Astrocyte of the spinal cord (primary cell): ENCODE results near the gene PCLO.

Experiments used
- DNase-seq: peaks from one replicate; pipeline ENCODE4 v3.0.0; 2011; ENCODE audit warnings: low read depth, low spot score
- H3K4me3 ChIP-seq: 2 replicates; pipeline ENCODE4 v1.5.1; 2011; ENCODE audit warnings: low read depth, mild to moderate bottlenecking, low read length, moderate library complexity
- in situ Hi-C: cut with HindIII; loops from 2 replicates; pipeline ENCODE4 v1.10.0; 2017; ENCODE audit warnings: low sequenced_read_pairs
- TF ChIP-seq, protein P1 (sequence below): IDR thresholded peaks from 2 replicates; pipeline ENCODE4 v1.5.1; 2012; ENCODE audit warnings: low read depth, mild to moderate bottlenecking, low read length, inconsistent platforms

Gene PCLO

DNA sequence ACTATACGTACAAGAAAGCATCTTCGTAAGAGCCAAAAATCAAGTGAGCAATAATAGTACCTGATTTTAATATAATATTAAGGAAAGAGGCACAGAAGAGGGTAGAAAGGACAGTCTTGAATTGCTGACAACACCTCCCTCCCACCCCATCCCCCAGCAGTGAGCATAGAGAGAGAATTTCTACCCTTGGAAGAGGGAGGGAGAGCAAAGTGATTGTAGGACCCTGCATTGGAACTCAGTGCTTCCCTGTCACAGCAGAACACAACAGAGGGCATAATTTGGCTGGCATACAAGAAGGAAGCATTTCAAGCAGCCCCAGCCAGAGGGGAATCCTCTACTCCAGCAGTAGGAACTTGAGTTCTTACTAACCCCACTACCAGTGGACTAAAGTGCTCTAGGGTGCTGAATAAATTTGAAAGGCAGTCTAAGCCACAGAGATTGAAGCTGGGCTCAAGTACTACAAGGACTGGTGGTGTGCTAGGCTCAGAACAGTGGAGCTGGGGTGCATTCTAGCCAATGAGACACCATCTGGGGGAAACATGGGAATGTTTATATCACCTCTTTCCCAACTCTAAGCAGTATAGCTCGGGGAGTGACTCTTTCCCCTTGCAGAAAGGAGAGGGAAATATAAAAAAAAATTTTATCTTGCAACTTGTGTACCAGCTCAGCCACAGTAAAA, 44.2 kb downstream of the PCLO start:
- TF ChIP-seq, protein P1, sequence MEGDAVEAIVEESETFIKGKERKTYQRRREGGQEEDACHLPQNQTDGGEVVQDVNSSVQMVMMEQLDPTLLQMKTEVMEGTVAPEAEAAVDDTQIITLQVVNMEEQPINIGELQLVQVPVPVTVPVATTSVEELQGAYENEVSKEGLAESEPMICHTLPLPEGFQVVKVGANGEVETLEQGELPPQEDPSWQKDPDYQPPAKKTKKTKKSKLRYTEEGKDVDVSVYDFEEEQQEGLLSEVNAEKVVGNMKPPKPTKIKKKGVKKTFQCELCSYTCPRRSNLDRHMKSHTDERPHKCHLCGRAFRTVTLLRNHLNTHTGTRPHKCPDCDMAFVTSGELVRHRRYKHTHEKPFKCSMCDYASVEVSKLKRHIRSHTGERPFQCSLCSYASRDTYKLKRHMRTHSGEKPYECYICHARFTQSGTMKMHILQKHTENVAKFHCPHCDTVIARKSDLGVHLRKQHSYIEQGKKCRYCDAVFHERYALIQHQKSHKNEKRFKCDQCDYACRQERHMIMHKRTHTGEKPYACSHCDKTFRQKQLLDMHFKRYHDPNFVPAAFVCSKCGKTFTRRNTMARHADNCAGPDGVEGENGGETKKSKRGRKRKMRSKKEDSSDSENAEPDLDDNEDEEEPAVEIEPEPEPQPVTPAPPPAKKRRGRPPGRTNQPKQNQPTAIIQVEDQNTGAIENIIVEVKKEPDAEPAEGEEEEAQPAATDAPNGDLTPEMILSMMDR, result no peak
- no peak for DNase-seq
- no peak overlapping the region for H3K4me3 ChIP-seq
- in situ Hi-C loops, result no loop called here

DNA sequence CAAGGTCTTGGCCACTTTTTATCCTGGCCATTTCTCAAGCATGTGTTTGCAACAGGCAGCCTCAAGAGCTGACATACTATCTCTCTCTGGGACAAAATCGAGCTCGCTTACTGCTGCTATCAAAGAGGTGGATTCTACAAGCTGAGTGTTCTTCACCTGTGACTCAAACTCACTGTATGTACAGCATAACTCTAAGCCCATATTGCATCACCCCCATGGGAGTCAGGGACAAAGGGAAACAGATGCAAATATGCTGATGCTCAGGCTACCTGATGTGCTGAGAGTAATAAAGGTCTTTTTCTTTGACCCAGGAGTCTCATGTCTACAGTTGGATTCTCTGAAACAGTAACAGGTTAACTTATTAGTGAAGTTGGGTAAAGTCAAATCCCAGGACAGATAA, 45.2 kb downstream of the PCLO start:
- TF ChIP-seq, protein P1, result no peak
- in situ Hi-C loops, result no loop called here
- DNase-seq, result no peak
- no peak overlapping the region for H3K4me3 ChIP-seq

DNA sequence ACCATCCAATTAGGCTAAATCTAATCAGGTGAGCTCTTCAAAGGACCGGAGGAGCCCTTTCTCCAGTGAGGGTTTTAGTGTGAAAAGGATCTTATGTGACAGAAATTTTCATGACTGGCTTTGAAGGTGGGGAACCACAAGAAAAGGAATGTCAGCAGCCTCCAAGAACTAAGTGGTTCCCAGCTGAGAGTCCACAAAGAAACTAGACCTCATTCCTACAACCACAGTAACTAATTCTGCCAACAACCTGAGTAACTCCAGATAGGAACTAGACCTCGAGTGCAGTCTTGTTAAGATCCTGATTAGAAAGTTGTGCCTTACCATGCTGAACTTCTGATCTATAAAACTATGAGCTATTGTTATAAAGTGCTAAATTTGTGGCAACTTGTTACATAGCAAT, 51.3 kb downstream of the PCLO start:
- peak; percentile 68 for DNase-seq
- no peak overlapping the region for H3K4me3 ChIP-seq
- TF ChIP-seq, protein P1, result no peak
- in situ Hi-C loops, result no loop called here

DNA sequence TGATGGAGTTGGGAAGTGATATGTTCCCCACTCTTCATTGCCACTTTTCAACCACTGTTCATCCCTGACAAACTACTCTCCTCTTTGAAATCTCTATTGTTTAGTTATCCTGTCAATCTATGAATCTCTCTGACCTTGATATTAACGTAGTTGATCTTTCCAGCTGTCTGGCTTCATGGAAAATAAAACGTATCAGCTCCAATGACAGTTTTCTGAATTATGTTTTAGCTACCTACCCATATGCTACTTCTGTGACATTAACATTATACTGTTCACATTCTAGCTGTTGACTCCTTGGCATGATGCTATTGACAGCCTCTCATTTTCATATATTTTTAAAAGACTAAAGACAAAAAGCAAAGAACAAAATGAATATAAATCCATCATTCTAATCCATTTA, 53.3 kb downstream of the PCLO start:
- TF ChIP-seq, protein P1, result no peak
- no peak for DNase-seq
- no peak overlapping the region for H3K4me3 ChIP-seq
- in situ Hi-C loops, result no loop called here

DNA sequence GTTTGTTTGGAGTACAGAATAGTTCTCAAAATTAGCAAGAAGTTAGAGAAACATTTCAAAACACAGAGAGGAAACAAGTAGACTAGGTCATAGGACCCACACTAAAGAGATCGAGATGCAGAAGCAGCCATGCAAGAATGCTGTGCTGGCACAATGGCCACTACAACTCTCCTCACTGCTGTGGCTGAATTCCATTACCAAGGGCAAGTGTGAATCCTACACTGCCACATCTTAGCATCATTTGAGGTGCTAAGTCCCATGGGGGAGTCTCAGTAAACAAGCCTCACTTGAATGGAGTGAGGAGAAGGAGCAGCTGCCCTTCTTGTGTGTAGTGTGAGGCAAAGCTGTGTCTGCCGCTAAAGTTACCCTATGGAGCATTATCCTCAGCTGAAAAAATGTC, 56.7 kb downstream of the PCLO start:
- no peak overlapping the region for H3K4me3 ChIP-seq
- in situ Hi-C loops, result no loop called here

DNA sequence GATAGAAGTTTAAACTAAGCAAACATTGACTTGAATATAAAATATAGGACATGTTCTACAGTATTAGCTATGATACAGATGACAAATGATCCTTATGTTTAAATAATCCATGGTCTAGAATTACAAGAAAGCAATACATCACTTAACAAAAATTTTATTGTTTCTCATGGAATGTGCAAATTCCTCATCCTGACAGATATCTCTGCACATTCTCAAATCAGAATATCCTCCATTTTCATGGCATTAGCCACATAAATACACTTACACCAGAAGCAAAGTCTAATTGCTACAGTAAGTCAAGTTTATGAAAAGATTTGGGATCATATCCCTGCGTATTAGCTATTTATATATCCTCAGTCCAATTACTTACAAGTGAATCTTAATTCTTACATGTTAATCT, 57.6 kb downstream of the PCLO start:
- H3K4me3 ChIP-seq, result no peak overlapping the region
- in situ Hi-C loops, result no loop called here
- TF ChIP-seq, protein P1, result no peak
- DNase-seq, result no peak

More for the DNA sequence above, 56.7 kb downstream of the PCLO start:
- TF ChIP-seq, protein P1, result no peak
- no peak for DNase-seq
